Fibroblast of mammary gland (primary cell): Measurements from ENCODE around the gene SREK1.
A peak's percentile ranks its signal among the peaks of the same experiment; 100 is the strongest.

Source experiments
- DNase-seq: peaks from one replicate; pipeline ENCODE4 v3.0.0-alpha.2; 2010; ENCODE audit warnings: low read depth
- H3K4me3 ChIP-seq: 2 replicates; pipeline ENCODE4 v1.5.1; 2011; ENCODE audit warnings: low read depth, mild to moderate bottlenecking, low read length, moderate library complexity; ENCODE audit not compliant: control insufficient read depth
- TF ChIP-seq, protein P1 (sequence below): conservative IDR thresholded peaks from 2 replicates; pipeline ENCODE4 v1.5.1; 2011; ENCODE audit warnings: low read depth, low read length, inconsistent platforms; ENCODE audit not compliant: control insufficient read depth, insufficient read depth

Gene SREK1

DNA sequence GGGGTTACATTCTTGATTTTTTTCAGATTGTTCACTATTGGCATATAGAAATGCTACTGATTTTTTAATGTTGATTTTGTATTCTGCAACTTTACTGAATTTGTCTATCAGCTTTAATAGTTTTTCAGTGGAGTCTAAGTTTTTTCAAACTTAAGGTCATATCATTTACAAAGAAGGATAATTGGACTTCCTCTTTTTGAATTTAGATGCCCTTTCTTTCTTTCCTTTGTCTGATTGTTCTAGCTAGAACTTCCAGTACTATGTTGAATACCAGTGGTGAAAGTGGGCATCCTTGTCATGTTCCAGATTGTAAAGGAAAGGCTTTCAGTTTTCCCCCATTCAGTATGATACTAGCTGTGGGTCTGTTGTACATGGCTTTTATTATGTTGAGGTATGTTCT is 49.3 kb downstream of the SREK1 start:
- H3K4me3 ChIP-seq: no peak overlapping the region
- no peak for DNase-seq
- TF ChIP-seq, protein P1, sequence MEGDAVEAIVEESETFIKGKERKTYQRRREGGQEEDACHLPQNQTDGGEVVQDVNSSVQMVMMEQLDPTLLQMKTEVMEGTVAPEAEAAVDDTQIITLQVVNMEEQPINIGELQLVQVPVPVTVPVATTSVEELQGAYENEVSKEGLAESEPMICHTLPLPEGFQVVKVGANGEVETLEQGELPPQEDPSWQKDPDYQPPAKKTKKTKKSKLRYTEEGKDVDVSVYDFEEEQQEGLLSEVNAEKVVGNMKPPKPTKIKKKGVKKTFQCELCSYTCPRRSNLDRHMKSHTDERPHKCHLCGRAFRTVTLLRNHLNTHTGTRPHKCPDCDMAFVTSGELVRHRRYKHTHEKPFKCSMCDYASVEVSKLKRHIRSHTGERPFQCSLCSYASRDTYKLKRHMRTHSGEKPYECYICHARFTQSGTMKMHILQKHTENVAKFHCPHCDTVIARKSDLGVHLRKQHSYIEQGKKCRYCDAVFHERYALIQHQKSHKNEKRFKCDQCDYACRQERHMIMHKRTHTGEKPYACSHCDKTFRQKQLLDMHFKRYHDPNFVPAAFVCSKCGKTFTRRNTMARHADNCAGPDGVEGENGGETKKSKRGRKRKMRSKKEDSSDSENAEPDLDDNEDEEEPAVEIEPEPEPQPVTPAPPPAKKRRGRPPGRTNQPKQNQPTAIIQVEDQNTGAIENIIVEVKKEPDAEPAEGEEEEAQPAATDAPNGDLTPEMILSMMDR: no peak

DNA sequence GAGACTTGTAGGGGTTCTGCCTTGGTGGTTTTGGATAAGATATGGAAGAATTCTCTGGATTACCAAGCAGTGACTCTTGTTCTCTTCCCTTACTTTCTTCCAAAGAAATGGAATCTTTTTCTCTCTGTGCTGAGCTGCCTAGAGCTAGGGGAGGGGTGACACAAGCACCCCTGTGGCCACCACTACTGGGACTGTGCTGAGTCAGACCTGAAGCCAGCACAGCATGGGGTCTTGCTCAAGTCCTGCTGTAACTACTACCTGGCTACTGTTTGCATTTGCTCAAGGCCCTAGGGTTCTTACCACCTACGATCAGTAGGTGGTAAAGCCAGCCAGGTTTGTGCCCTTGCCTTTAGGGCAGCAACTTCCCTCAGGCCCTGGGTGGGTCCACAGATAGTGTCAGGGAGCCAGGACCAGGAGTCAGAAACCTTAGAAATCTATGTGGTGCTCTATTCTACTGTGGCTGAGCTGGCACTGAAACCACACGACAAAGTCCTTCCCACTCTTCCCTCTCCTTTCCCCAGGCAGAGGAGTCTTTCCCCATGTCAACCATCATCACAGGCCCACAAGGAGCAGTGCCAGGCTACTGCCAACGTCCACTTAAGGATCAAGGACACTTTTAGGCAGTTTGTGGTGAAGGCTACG is 53.8 kb downstream of the SREK1 start:
- no peak for DNase-seq
- no peak overlapping the region for H3K4me3 ChIP-seq
- TF ChIP-seq, protein P1: no peak

DNA sequence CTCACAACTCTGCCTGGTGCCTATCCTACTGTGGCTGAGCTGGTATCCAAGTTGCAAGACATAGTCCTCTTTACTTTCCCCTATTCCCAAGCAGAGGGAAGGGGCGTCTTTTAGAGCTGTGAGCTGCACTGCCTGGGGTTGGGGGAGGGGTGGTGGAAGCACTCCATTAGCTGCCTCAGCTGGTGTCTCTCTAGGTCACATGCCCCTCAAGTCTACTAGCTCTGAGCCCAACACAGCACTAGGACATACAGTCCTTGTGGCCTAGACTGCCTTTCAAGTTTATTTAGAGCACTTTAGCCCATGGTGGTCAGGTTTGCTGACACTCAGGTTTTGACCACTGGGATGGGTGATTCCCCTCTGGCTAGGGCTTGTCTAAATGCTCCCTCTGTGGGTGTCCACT is 54.7 kb downstream of the SREK1 start:
- TF ChIP-seq, protein P1: no peak
- H3K4me3 ChIP-seq: no peak overlapping the region
- no peak for DNase-seq

DNA sequence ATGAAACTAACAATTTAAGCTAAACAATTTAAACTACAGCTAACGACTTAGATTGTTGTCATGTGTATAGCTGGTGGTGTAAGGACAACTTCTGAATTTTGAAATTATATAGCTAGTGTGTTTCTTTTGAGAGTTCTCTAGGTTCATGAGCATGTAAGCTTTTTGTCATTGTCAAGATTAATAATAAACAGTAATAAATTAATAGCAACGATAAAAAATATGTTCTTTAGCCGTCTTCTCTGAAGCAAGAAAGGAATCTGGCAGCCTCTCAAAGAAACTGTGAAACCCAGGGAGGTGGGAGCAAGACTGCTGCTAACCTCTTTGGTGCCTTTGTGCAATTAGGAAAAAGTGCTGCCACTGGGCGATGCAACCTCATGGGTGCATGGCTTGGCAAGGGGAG is 59.4 kb downstream of the SREK1 start:
- TF ChIP-seq, protein P1: no peak
- DNase-seq: no peak
- H3K4me3 ChIP-seq: no peak overlapping the region

DNA sequence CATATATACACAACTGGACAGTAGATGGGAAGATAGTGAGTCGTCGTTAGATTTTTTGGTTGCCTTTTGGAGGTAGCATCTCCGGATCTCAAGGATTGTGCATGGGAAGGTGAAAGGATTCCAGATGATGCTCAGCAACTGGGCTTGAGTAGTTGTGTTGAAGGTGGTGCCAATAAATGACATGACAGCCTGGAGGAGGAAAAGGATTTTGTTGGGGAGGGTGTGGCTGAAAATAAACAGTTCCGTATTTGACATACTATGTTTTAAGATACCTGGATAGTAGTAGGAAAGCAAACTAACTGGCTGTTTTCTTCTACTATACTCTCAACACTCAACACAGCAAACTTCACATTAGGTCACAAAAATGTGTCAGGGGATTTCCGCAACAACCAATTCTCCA is 62.4 kb downstream of the SREK1 start:
- no peak for DNase-seq
- H3K4me3 ChIP-seq: no peak overlapping the region
- TF ChIP-seq, protein P1: no peak

DNA sequence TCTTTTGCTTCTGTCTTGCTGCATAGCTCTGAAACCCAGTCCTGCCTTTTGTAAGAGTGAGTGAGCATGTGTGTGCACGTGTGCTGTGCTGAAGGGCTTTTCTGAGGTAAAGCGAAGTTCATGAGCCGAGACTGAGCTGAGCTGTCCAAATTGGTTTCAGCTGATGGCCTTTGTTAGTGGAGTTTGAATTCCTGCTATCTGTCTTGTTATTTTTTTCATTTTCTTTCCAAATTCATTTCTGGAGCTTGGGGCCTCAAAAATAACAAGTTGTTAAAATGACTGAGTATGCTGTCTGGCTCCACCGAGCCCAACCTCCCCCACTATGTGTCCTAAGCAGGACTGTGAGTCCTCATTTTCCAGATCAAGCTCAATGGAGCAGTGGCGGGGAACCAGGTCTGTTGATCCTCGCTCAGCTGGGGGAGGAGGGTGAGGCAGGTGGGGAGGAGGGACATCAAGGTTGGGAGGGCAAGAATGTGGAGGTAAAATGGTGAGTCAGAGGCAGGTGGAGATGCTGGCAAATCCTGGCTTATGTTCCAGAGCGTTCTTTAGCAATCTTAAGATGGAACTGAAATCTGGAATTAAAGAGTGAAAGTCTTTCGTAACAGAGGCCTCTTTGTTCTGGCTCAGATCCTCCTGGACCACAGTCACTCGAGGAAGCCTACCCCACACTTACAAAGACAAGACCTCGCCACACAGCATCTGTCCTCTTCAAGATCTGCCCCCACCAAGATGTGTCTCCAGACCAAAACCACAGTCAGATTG is 63.9 kb downstream of the SREK1 start:
- no peak overlapping the region for H3K4me3 ChIP-seq
- TF ChIP-seq, protein P1: no peak
- DNase-seq: peak; percentile 17
